GM12878 (cell line): ENCODE data around the gene CLDN10. TPM values are rescaled to one million over a fixed set of nuclear protein-coding genes. Genes with fewer than 3 reads are reported as not detected.

Source experiments
- ATF2 ChIP-seq: IDR thresholded peaks from 2 replicates; pipeline ENCODE4 v1.6.1; 2012; ENCODE audit warnings: low read length, inconsistent platforms
- BCLAF1 ChIP-seq: fragments of 450-650 bp; IDR thresholded peaks from 2 replicates; pipeline ENCODE4 v1.6.1; 2017; ENCODE audit warnings: antibody characterized with exemption, mild to moderate bottlenecking, moderate library complexity
- CBX3 ChIP-seq: fragments of 200-600 bp; sonication (generic); IDR thresholded peaks from 2 replicates; pipeline ENCODE4 v1.6.1; 2016; ENCODE audit warnings: low read depth, borderline replicate concordance
- CTCF ChIP-seq, 3 experiments: IDR thresholded peaks in 2 of 3; conservative IDR thresholded peaks in 1 of 3; 2 replicates each; pipeline ENCODE4 v1.5.1; 2011; ENCODE audit warnings: low read depth in 3 of 3, low read length in 3 of 3, mild to moderate bottlenecking in 3 of 3, control low read depth in 2 of 3, moderate library complexity in 2 of 3, inconsistent platforms in 1 of 3, mixed read lengths in 1 of 3; ENCODE audit not compliant: control insufficient read depth in 2 of 3, insufficient read depth in 1 of 3; ENCODE audit errors: extremely low read depth in 1 of 3
- EGR1 ChIP-seq, 2 experiments: IDR thresholded peaks; 1 replicate in 1 of 2; 2 replicates in 1 of 2; pipeline ENCODE4 v1.6.1; 2011 to 2012; ENCODE audit warnings: low read depth in 2 of 2, low read length in 2 of 2, borderline replicate concordance in 1 of 2, mild to moderate bottlenecking in 1 of 2, moderate library complexity in 1 of 2
- FOXK2 ChIP-seq: fragments of 450-650 bp; IDR thresholded peaks from 2 replicates; pipeline ENCODE4 v1.6.1; 2017; ENCODE audit warnings: mild to moderate bottlenecking, moderate library complexity
- TAF1 ChIP-seq: IDR thresholded peaks from 2 replicates; pipeline ENCODE4 v1.6.1; 2011; ENCODE audit warnings: mild to moderate bottlenecking, low read depth, low read length, borderline replicate concordance
- polyA plus RNA-seq, 11 experiments: library from polyadenylated mRNA; depleted of rRNA in 4 of 11; unstranded in 6 of 11; stranded (reverse) in 5 of 11; fragments of >200 nt; fragmentation: Nextera tagmentation in 4 of 11; fragmentation: Illumina TruSeq in 1 of 11; extraction: Ambion mirVana in 4 of 11; extraction: Trizol in 1 of 11; gene quantifications; 1 replicate in 1 of 11; 2 replicates in 10 of 11; pipeline versions ENCODE4 v1.2.1 to v1.2.3, GENCODE V29; 2011 to 2016; ENCODE audit warnings: inconsistent platforms in 2 of 11, missing spikeins in 2 of 11, low read depth in 1 of 11
- total RNA-seq, 4 experiments: library from RNA; depleted of rRNA in 3 of 4; stranded (reverse); fragments of >200 nt in 3 of 4; fragmentation: Illumina TruSeq in 1 of 4; extraction: Trizol in 1 of 4; gene quantifications; 2 replicates each; pipeline versions ENCODE4 v1.2.1 to v1.2.3, GENCODE V29; 2013 to 2021

Gene CLDN10
- total and polyA plus RNA-seq, 10 of the 15 experiments (the other 5 are each of a cell fraction or from before 2014, with no cell fraction given), result not detected

GRCh38 chr13:95559100-95559499, 6.6 kb downstream of the CLDN10 start (continued):
- TF ChIP-seq BCLAF1, result no peak
- TF ChIP-seq CTCF (IDR thresholded peaks at IDR 0.05 in 2 of 3, conservative IDR thresholded peaks at IDR 0.05 in 1 of 3; ENCODE audit: control insufficient read depth in 2 of 3, extremely low read depth in 1 of 3, insufficient read depth in 1 of 3, low read depth in 3 of 3, low read length in 3 of 3), result no peak
- TF ChIP-seq FOXK2, result no peak
- TF ChIP-seq TAF1, result no peak
- no peak for TF ChIP-seq ATF2
- no peak for TF ChIP-seq CBX3
- TF ChIP-seq EGR1 (IDR thresholded peaks at IDR 0.05; ENCODE audit: borderline replicate concordance in 1 of 2, low read depth in 2 of 2, low read length in 2 of 2), result no peak
- TF ChIP-seq, all 136 proteins: peak for 0
